ENCODE data around the gene ADCY2.

ADCY2 gene

DNA sequence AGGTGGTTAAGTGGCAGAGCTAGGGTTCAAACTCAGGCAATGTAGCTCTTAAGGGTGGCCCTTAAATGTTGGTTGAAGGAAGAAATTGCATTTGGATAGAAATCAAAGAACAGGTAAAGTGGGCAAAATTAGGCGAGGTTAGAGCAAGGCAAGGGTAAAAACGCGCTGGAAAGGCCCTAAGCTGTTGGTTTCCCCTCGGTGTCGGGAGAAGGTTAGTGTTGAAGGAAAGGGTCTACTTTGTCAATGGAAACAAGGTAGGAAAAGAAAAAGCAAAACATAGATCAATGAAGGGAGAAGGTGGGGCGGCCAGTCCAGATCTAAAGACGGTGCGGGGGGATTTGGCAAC is 472.5 kb downstream of the ADCY2 start:
- Histone ChIP-seq H3K27me3 (no peaks in the 10 kb centered on the region), H3K4me1 (peaks cover 0 to 28% (median 19%) of the 10 kb centered on the region in 4 donors), H3K9me3 (no peaks in the 10 kb centered on the region), H3K36me3 (peaks cover 0 to 17% (median 9%) of the 10 kb centered on the region in 3 donors), H3K27ac (peak overlapping the region; percentile 83 to 84), H3K4me3 (peak overlapping the region; percentile 87 to 93)
- intact Hi-C loops (cut with DNase I; ENCODE audit: low total_unique reads), result no loop called here
- DNase-seq, result no peak
- TF ChIP-seq CTCF (IDR thresholded peaks at IDR 0.05), result no peak

DNA sequence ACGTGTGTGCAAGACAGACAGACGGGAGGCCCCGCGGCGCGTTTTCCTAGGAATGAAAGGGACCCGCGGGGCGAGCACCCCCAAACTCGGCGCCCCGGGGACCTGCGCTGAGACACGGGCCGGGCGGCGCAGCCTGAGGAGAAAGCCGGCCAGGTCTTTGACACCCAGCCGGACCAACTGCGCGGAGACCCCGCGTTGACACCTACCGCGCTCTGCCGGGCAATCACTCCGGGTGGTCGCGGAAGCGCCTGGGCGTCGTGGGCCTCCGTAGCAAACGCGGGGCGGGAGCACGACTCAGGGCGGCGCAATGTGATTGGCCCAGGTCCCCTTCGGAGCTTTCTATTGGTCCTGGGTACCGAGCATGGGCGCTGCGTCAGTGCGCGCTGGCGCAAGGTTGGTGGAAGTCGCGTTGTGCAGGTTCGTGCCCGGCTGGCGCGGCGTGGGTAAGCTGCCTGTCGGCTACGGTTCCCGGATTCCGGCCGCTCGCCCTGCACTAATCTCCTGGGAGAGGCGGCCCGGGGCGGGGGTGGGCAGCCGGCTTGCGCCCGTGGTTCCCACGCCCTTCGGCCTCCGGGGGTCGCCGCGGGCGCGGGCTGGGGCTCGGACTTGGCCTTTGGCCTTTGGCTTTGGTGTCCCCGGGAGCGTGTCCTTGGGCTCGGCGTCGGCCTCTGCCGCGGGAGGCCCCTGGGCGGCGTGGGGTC is 473.0 kb downstream of the ADCY2 start, which contains the start of the genes FASTKD3 and MTRR:
Gene FASTKD3 (minus strand): TSS at position 259 of the 701 bp plus-strand sequence. CDS start 948 bp downstream, outside the sequence.
Gene MTRR (plus strand): TSS at position 376 of the 701 bp plus-strand sequence. CDS start 1,647 bp downstream, outside the sequence.
- Histone ChIP-seq H3K4me3 (peak within 1 kb of the TSS; percentile 87 to 93), H3K4me1 (peaks cover 0 to 28% (median 19%) of the 10 kb centered on the region in 4 donors), H3K27me3 (no peaks in the 10 kb centered on the region), H3K27ac (peak within 1 kb of the TSS; percentile 83 to 84), H3K9me3 (no peaks in the 10 kb centered on the region), H3K36me3 (peaks cover 0 to 16% (median 9%) of the 10 kb centered on the region in 3 donors)
- no peak for TF ChIP-seq CTCF (IDR thresholded peaks at IDR 0.05)
- DNase-seq, result peak; percentile 93 to 95
- intact Hi-C loops (cut with DNase I; ENCODE audit: low total_unique reads), result no loop called here

DNA sequence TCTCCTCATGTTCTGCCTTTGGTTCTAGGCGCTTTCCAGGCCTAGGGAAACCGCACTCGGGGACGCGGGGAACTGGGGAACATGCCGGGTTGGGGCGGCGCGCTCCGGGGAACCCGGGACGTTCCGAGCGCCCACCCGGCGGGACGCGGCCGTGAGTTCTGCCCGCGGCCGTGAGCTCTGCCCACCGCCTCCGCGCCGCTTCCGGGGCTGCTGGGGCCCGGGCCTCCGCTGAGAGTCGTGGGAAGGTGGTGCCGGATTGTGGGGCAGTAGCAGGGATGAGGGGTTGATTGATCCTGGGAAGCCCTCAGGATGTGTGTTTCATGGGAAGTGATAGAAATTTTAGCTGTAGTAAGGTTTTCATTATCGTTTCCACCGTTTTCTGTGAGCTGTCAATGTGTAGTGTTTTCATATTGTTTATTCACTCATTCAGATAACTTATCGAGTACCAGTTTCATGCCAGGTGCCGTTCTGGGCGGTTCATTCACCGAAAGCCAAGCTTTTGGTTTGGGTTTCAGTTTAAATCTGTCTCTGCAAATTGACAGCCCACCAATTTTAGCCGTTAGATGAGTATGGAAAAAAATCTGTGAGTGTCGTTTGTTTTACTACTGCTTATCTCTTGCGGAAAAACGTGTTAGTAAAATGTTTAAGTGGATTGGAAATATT is 473.7 kb downstream of the ADCY2 start:
- Histone ChIP-seq H3K9me3 (no peaks in the 10 kb centered on the region), H3K27ac (peak overlapping the region; percentile 83 to 84), H3K36me3 (peaks cover 0 to 14% (median 5%) of the 10 kb centered on the region in 3 donors), H3K4me3 (peak overlapping the region; percentile 87 to 93), H3K4me1 (peaks cover 0 to 28% (median 19%) of the 10 kb centered on the region in 4 donors), H3K27me3 (no peaks in the 10 kb centered on the region)
- DNase-seq, result no peak
- no peak for TF ChIP-seq CTCF (IDR thresholded peaks at IDR 0.05)
- intact Hi-C loops (cut with DNase I; ENCODE audit: low total_unique reads), result loop anchor here (10.0 kb wide), 1 partner anchor 1675 kb away; the partner anchor contains the start of gene SEMA5A

DNA sequence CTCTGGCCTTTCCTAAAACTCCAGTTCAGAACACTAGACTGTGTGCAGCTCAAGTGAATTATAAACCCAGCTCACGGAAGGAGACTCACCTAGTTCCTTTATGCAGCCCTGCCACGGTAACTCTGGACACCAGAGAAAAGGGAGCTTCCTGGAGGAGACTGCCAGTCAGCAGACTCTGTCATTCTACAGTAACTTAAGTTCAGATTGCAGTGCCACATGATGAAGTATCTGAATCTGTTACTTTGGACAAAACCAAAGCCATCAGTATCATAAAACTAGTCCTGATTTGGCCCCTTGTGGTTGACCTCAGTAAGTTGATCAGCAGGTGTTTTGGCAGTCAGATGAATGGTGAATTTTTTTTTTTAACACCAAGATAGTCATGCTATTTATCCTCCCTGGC is 475.7 kb downstream of the ADCY2 start:
- no peaks in the 10 kb centered on the region for H3K9me3 ChIP-seq
- intact Hi-C loops (cut with DNase I; ENCODE audit: low total_unique reads), result loop anchor here (10.0 kb wide), 1 partner anchor 1673 kb away; the partner anchor contains the start of gene SEMA5A
- H3K4me1 ChIP-seq, result peaks cover 0 to 28% (median 19%) of the 10 kb centered on the region in 4 donors
- H3K27ac ChIP-seq, result no peak overlapping the region
- H3K36me3 ChIP-seq, result peaks cover 18 to 27% (median 19%) of the 10 kb centered on the region in 3 donors
- no peak overlapping the region for H3K4me3 ChIP-seq
- DNase-seq, result no peak
- no peak for TF ChIP-seq CTCF (IDR thresholded peaks at IDR 0.05)
- no peaks in the 10 kb centered on the region for H3K27me3 ChIP-seq

DNA sequence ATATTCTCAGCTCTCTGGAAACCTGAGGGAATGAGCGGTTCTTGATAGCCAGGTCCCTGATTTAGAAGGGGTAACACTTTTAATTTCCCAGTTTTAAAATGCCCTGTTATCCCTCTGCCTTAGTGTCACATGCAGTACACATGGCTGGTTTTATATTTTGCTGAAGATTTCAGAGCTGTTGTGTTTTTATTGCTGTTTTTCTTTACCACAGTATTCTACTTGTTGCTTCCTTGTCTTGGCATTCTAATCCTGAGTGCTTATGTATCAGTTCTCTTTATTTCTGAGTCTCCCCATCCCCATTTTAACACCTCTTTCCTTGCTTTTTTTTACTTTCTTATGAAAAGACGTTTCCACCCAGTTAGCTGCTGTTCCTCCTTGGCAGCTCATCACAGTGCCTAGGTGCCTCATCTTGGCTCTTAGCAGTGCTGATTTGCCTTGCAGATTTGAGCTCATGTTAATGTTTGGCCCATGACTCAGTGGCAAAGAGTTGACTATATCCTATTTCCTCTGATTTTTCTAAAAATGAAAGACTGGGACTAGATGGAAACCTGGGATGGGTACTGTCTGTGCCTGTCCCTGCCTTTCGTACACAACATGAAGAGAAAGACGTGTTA is 476.7 kb downstream of the ADCY2 start:
- Histone ChIP-seq H3K9me3 (no peaks in the 10 kb centered on the region), H3K36me3 (peaks cover 22 to 33% (median 23%) of the 10 kb centered on the region in 3 donors), H3K27ac (no peak overlapping the region), H3K4me1 (peaks cover 0 to 26% (median 14%) of the 10 kb centered on the region in 4 donors), H3K4me3 (no peak overlapping the region), H3K27me3 (no peaks in the 10 kb centered on the region)
- no peak for DNase-seq
- no peak for TF ChIP-seq CTCF (IDR thresholded peaks at IDR 0.05)
- intact Hi-C loops (cut with DNase I; ENCODE audit: low total_unique reads), result loop anchor here (10.0 kb wide), 1 partner anchor 1672 kb away; the partner anchor contains the start of gene SEMA5A
